Breast epithelium (tissue), 3 donors: Measurements from ENCODE around the gene TSHR.

Source experiments
- POLR2A ChIP-seq: fragments of 450-650 bp; IDR thresholded peaks from one replicate; pipeline ENCODE4 v1.6.1; 2016; ENCODE audit warnings: antibody characterized with exemption, mild to moderate bottlenecking, moderate library complexity
- POLR2AphosphoS5 ChIP-seq, 3 donors: sonication (generic); formaldehyde crosslinking; IDR thresholded peaks; one replicate each; pipeline ENCODE4 v1.6.1; 2017; ENCODE audit warnings: antibody characterized with exemption in 3 of 3
- TF ChIP-seq, protein P1 (sequence below), 3 donors: fragments of 450-650 bp; IDR thresholded peaks; one replicate each; pipeline ENCODE4 v1.5.1; 2016 to 2017; ENCODE audit warnings: antibody characterized with exemption in 3 of 3, mild to moderate bottlenecking in 3 of 3, moderate library complexity in 3 of 3

GRCh38 chr14:81193924-81194633 lies 238.7 kb downstream of the TSHR start:
- TF ChIP-seq, protein P1, sequence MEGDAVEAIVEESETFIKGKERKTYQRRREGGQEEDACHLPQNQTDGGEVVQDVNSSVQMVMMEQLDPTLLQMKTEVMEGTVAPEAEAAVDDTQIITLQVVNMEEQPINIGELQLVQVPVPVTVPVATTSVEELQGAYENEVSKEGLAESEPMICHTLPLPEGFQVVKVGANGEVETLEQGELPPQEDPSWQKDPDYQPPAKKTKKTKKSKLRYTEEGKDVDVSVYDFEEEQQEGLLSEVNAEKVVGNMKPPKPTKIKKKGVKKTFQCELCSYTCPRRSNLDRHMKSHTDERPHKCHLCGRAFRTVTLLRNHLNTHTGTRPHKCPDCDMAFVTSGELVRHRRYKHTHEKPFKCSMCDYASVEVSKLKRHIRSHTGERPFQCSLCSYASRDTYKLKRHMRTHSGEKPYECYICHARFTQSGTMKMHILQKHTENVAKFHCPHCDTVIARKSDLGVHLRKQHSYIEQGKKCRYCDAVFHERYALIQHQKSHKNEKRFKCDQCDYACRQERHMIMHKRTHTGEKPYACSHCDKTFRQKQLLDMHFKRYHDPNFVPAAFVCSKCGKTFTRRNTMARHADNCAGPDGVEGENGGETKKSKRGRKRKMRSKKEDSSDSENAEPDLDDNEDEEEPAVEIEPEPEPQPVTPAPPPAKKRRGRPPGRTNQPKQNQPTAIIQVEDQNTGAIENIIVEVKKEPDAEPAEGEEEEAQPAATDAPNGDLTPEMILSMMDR (IDR thresholded peaks at IDR 0.05): no peak
- no peak for TF ChIP-seq POLR2AphosphoS5 (IDR thresholded peaks at IDR 0.05)
- TF ChIP-seq POLR2A: no peak
